Activated naive CD8-positive, alpha-beta T cell treated with anti-CD3 and anti-CD28 coated beads, Interleukin-2, amount 50 U/mL, for 24 hours (primary cell): ENCODE measurements around the gene SLC26A9.
"Not testable (repeated sequence)": the region's sequence is repeated elsewhere in the genome, so short reads cannot be mapped to it uniquely, and the experiment has no call there.

Experiments
- ATAC-seq: fragments of 150-1000 bp; cut with Tn5 transposase; one replicate; pipeline ENCODE4 v1.10.0; 2021
- DNase-seq: peaks from one replicate; pipeline ENCODE4 v3.0.0; 2021
- H3K27ac Mint-ChIP-seq: one replicate; pipeline ENCODE4 v1.8.0; 2021; ENCODE audit warnings: mild to moderate bottlenecking, mixed read lengths
- H3K27me3 Mint-ChIP-seq: one replicate; pipeline ENCODE4 v1.8.0; 2021; ENCODE audit warnings: mixed read lengths
- H3K36me3 Mint-ChIP-seq: one replicate; pipeline ENCODE4 v1.8.0; 2021; ENCODE audit warnings: low read depth, mixed read lengths
- H3K4me1 Mint-ChIP-seq: one replicate; pipeline ENCODE4 v1.8.0; 2021; ENCODE audit warnings: mixed read lengths
- H3K4me3 Mint-ChIP-seq: one replicate; pipeline ENCODE4 v1.8.0; 2021; ENCODE audit warnings: mild to moderate bottlenecking, moderate library complexity, mixed read lengths
- H3K9me3 Mint-ChIP-seq: one replicate; pipeline ENCODE4 v1.8.0; 2021; ENCODE audit warnings: mixed read lengths

Gene SLC26A9

DNA sequence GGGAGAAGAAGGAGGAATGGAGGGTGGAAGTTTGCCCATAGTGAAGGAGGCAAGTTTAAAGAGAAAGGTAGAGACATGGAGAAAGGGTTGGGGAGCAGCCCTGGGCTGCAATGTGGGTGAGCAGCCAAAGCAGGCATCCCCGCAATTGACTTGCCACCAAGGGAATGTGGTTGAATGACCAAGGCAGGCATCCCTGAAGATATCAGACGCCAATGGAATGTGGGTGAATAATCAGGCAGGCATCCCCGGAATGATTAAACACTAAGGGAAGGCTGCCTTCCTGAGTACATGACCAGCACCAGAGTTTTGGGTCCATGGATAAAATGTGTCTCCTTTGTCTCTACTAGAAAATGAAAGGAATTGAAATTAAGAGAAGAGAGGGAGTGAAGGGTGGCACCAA is 53.5 kb downstream of the SLC26A9 start:
- DNase-seq, H3K27ac Mint-ChIP-seq, H3K4me3 Mint-ChIP-seq, H3K4me1 Mint-ChIP-seq, H3K27me3 Mint-ChIP-seq, ATAC-seq: not testable (repeated sequence)
- Mint-ChIP-seq H3K36me3 (peaks cover 16% of the 10 kb centered on the region), H3K9me3 (peaks cover 33% of the 10 kb centered on the region)

DNA sequence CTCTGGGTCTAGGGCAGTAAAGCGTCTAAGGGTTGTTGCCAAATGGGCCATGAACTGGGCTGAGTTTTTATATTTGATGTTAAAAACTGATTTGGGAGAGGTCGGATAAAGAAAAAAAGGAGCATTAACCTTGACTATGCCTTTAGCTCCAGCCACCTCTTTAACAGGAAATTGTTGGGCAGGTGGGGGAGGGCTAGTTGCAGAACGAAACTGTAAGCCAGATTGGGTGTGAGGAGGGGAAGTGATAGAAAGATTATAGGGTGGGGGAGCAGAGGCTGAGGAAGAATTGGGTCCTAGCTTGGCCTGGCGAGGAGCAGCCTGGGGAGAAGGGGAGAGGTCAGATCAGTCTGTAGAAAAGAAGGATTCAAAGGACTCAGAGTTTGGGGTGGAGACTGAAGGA is 54.2 kb downstream of the SLC26A9 start:
- H3K27me3 Mint-ChIP-seq, H3K4me3 Mint-ChIP-seq, DNase-seq, ATAC-seq, H3K27ac Mint-ChIP-seq, H3K4me1 Mint-ChIP-seq: not testable (repeated sequence)
- Mint-ChIP-seq H3K9me3 (peaks cover 27% of the 10 kb centered on the region), H3K36me3 (peaks cover 11% of the 10 kb centered on the region)

DNA sequence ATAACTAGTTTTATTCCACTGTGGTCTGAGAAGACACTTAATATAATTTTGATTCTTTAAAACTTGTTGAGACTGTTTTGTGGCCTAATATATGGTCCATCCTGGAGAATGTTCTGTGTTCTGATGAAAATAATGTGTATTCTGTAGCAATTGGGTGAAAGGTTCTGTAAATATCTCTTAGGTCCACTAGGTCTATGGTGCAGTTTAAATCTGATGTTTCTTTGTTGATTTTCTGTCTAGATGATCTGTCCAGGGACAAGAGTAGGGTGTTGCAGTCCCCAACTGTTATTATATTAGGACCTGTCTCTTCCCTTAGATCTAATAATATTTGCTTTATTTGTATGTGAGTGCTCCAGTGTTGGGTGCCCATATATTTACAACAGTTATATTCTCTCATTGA is 59.5 kb downstream of the SLC26A9 start:
- Mint-ChIP-seq H3K4me1 (peaks cover under 1% of the 10 kb centered on the region), H3K4me3 (no peak overlapping the region), H3K9me3 (peaks cover 16% of the 10 kb centered on the region), H3K36me3 (peaks cover 9% of the 10 kb centered on the region), H3K27me3 (peaks cover 4% of the 10 kb centered on the region), H3K27ac (no peak overlapping the region)
- no peak for ATAC-seq
- no peak for DNase-seq

DNA sequence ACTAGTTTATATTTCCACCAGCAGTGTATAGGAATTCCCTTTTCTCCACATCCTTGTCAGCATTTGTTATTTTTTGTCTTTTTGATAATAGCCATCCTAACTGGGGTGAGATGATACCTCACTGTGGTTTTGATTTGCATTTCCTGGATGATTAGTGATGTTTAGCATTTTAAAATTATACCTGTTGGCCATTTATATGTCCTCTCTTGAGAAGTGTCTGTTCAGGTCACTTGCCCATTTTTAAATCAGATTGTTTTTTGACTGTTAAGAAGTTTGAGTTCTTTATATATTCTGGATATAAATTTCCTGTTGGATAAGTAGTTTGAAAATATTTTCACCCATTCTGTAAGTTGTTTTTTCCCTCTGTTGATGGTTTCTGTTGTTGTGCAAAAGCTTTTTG is 62.3 kb downstream of the SLC26A9 start:
- ATAC-seq (no peak), DNase-seq (no peak)
- H3K4me3 Mint-ChIP-seq: no peak overlapping the region
- H3K4me1 Mint-ChIP-seq: no peaks in the 10 kb centered on the region
- peaks cover 4% of the 10 kb centered on the region for H3K27me3 Mint-ChIP-seq
- peaks cover 12% of the 10 kb centered on the region for H3K36me3 Mint-ChIP-seq
- peaks cover 24% of the 10 kb centered on the region for H3K9me3 Mint-ChIP-seq
- H3K27ac Mint-ChIP-seq: no peak overlapping the region

DNA sequence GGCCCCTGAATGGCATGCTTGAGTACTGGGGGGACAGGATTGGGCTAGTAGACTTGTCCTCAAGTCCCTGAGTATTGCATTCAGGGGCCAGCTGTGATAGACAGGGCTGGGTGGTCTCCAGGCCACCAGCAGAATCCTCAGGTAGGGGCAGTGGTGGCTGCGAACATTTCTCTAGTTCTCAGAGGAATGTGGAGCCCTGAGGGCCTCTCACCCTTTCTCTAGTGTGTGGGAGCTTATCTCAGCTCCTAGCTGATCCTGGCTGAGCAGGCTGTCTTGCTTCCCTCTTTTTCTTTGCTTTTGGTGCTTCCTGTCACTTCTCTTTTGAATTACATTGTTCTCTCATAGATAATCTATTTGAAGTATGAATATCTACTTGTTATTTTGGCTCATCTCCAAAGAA is 63.3 kb downstream of the SLC26A9 start:
- H3K4me3 Mint-ChIP-seq: no peak overlapping the region
- H3K27me3 Mint-ChIP-seq: peaks cover 4% of the 10 kb centered on the region
- ATAC-seq (no peak), DNase-seq (no peak)
- peaks cover 12% of the 10 kb centered on the region for H3K36me3 Mint-ChIP-seq
- no peak overlapping the region for H3K27ac Mint-ChIP-seq
- no peaks in the 10 kb centered on the region for H3K4me1 Mint-ChIP-seq
- H3K9me3 Mint-ChIP-seq: peaks cover 24% of the 10 kb centered on the region

DNA sequence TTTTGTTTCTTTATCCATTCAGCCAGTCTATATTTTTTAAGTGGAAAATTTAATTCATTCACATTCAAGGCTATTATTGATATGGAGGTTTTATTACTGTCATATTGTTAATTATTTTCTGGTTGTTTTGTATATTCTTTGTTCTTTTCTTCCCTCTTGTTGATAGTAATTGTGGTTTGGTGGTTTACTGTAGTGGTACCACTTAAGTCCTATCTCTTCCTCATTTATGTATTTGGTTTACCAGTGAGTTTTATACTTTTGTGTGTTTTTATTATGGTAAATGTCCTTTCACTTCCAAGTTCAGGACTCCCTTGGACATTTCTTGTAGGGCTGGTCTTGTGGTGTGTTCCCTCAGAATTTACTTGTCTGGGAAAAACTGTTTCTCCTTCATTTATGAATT is 65.2 kb downstream of the SLC26A9 start:
- Mint-ChIP-seq H3K27me3 (peaks cover 2% of the 10 kb centered on the region), H3K4me3 (no peak overlapping the region), H3K36me3 (peaks cover 12% of the 10 kb centered on the region), H3K9me3 (peaks cover 24% of the 10 kb centered on the region), H3K27ac (no peak overlapping the region), H3K4me1 (no peaks in the 10 kb centered on the region)
- DNase-seq (no peak), ATAC-seq (no peak)

DNA sequence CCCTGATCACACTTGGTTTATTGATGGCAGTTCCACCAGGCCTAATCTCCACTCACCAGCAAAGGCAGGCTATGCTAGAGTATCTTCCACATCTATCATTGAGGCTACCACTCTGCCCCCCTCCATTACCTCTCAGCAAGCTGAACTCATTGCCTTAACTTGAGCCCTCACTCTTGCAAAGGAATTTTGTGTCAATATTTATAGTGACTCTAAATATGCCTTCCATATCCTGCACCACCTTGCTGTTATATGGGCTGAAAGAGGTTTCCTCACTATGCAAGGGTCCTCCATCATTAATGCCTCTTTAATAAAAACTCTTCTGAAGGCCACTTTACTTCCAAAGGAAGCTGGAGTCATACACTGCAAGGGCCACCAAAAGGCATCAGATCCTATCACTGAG is 70.1 kb downstream of the SLC26A9 start:
- H3K4me3 Mint-ChIP-seq, H3K36me3 Mint-ChIP-seq, ATAC-seq, DNase-seq, H3K9me3 Mint-ChIP-seq, H3K4me1 Mint-ChIP-seq, H3K27ac Mint-ChIP-seq, H3K27me3 Mint-ChIP-seq: not testable (repeated sequence)

DNA sequence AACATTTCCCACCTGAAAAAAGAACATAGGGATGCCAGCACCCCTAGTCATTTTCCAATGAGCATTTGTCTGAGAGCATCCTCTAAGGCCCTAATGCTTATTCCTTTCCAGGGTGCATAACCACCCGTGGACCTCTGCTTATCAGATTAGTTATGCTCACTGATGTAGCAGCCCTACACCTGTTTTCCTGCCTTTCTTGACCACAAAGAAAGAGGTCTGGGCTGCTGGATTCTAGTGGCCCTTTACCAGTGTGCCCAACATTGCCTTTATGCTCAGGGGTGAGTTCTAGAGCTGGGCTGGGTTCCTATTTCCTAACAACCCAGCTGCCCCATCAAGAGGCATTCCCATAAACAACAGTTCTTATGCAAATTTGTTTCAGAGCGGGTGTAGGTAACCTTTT is 73.0 kb downstream of the SLC26A9 start:
- Mint-ChIP-seq H3K9me3 (no peaks in the 10 kb centered on the region), H3K36me3 (no peaks in the 10 kb centered on the region), H3K27me3 (no peaks in the 10 kb centered on the region), H3K4me1 (no peaks in the 10 kb centered on the region), H3K4me3 (no peak overlapping the region), H3K27ac (no peak overlapping the region)
- no peak for DNase-seq
- ATAC-seq: no peak
